ACC112 (cell line): ENCODE results near the gene CUL2.

Experiments used
- H2AFZ ChIP-seq: fragments of 200-600 bp; sonication (generic); one replicate; pipeline ENCODE4 v1.6.0; 2017; ENCODE audit warnings: antibody characterized with exemption, low read length; ENCODE audit not compliant: unreplicated experiment
- H3K27ac ChIP-seq: fragments of 200-600 bp; sonication (generic); 2 replicates; pipeline ENCODE4 v1.5.1; 2014; ENCODE audit warnings: low read depth, mild to moderate bottlenecking, antibody characterized with exemption, low read length, moderate library complexity
- H3K27me3 ChIP-seq: fragments of 200-600 bp; sonication (generic); 2 replicates; pipeline ENCODE4 v1.6.1; 2014; ENCODE audit warnings: mild to moderate bottlenecking, antibody characterized with exemption, low read length, moderate library complexity, mixed read lengths; ENCODE audit not compliant: insufficient read depth
- H3K36me3 ChIP-seq: fragments of 200-600 bp; sonication (generic); 2 replicates; pipeline ENCODE4 v1.6.1; 2016; ENCODE audit warnings: mild to moderate bottlenecking, antibody characterized with exemption, low read length, moderate library complexity, mixed read lengths; ENCODE audit not compliant: insufficient read depth
- H3K4me1 ChIP-seq: fragments of 200-600 bp; sonication (generic); one replicate; pipeline ENCODE4 v1.6.1; 2016; ENCODE audit warnings: low read length, mixed read lengths; ENCODE audit not compliant: insufficient read depth, unreplicated experiment, control insufficient read depth
- H3K4me3 ChIP-seq: fragments of 200-600 bp; sonication (generic); 2 replicates; pipeline ENCODE4 v1.5.1; 2014; ENCODE audit warnings: mild to moderate bottlenecking, low read depth, low read length
- H3K79me2 ChIP-seq: fragments of 200-600 bp; sonication (generic); one replicate; pipeline ENCODE4 v1.6.0; 2016; ENCODE audit warnings: low read length; ENCODE audit not compliant: control insufficient read depth, unreplicated experiment, insufficient read depth

CUL2 gene

DNA sequence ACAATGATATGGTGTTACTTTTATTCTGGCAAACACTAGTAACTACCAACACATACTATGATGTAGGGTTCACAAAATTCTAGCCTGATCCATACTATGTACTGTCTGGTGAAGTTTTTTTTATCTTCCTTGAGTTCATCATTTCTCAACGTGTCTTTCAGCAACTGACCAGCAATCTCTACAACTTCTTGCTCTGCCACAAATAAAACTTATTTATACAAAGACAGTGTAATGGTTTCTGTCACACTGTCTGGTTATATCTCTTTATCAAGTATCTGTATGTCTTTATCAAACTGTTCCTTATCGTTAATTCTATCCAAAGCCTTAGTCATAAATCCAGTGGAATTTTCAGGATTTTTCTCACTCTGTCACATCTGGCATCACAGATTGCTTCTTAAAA is 69.7 kb downstream of the CUL2 start:
- H3K4me3 ChIP-seq: no peak overlapping the region
- H3K27ac ChIP-seq: no peak overlapping the region
- H3K27me3 ChIP-seq: no peaks in the 10 kb centered on the region
- H3K79me2 ChIP-seq: no peaks in the 10 kb centered on the region
- peaks cover 23% of the 10 kb centered on the region for H3K4me1 ChIP-seq
- no peaks in the 10 kb centered on the region; the same call in 1 of the 2 replicates for H3K36me3 ChIP-seq
- H2AFZ ChIP-seq: no peak overlapping the region

GRCh38 chr10:35019041-35020024 is 70.8 kb downstream of the CUL2 start:
- 0 out of 2 replicates have a peak overlapping the region, but pooled peaks have one; percentile 3 for H3K27ac ChIP-seq
- H3K27me3 ChIP-seq: no peaks in the 10 kb centered on the region
- no peak overlapping the region for H2AFZ ChIP-seq
- H3K4me1 ChIP-seq: peaks cover 19% of the 10 kb centered on the region
- H3K4me3 ChIP-seq: no peak overlapping the region
- H3K79me2 ChIP-seq: no peaks in the 10 kb centered on the region
- no peaks in the 10 kb centered on the region; the same call in 1 of the 2 replicates for H3K36me3 ChIP-seq

GRCh38 chr10:35017608-35018007 is 72.5 kb downstream of the CUL2 start:
- no peaks in the 10 kb centered on the region for H3K27me3 ChIP-seq
- H3K79me2 ChIP-seq: no peaks in the 10 kb centered on the region
- H3K36me3 ChIP-seq: no peaks in the 10 kb centered on the region
- no peak overlapping the region for H3K4me3 ChIP-seq
- H3K4me1 ChIP-seq: peaks cover 19% of the 10 kb centered on the region
- H3K27ac ChIP-seq: no peak overlapping the region
- H2AFZ ChIP-seq: no peak overlapping the region

- Histone ChIP-seq H3K27me3 (no peaks in the 10 kb centered on the region), H3K4me3 (no peak overlapping the region), H3K79me2 (no peaks in the 10 kb centered on the region), H3K36me3 (no peaks in the 10 kb centered on the region), H2AFZ (no peak overlapping the region), H3K4me1 (peaks cover 32% of the 10 kb centered on the region), H3K27ac (peak overlapping the region; percentile 46; the same call in 1 of the 2 replicates)
Observed at GRCh38 chr10:35015843-35016408, 74.2 kb downstream of the CUL2 start.

DNA sequence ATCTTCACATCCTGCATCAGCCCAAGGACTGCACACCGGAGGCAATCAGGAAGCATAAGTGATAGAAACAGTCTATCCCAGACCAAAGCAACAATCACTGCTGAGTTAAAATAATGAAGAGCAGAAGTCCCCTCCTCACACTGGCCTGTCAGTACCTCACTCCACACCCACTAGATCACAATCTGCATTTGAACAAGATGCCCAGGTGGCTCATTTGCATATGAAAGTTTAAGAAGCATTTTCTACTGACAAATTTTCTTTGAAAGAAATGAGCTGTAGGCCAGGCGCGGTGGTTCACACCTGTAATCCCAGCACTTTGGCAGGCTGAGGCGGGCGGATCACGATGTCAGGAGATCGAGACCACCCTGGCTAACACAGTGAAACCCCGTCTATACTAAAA is 77.4 kb downstream of the CUL2 start:
- H3K4me1 ChIP-seq: peaks cover 32% of the 10 kb centered on the region
- no peak overlapping the region for H2AFZ ChIP-seq
- H3K36me3 ChIP-seq: peaks cover 9% of the 10 kb centered on the region; the same call in 1 of the 2 replicates
- H3K27me3 ChIP-seq: no peaks in the 10 kb centered on the region
- no peaks in the 10 kb centered on the region for H3K79me2 ChIP-seq
- H3K27ac ChIP-seq: peak overlapping the region; percentile 78
- no peak overlapping the region for H3K4me3 ChIP-seq

DNA sequence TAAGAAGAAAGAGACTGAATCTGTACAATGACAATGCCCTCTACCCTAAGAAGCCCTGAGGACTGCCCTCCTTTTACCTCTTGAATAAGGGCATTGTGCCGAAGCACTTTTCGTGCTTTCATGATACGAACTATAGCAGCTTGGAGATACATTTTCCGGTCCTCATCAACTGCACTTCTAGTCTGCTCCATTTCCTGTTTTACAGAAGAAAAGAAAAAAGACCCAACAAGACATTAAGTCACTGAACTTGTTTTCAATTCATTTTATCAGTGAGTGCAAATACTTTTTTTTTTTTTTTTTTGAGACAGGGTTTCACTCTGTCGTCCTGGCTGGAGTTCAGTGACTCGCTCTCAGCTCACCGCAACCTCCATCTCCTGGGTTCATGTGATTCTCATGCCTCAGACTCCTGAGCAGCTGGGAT is 78.4 kb downstream of the CUL2 start:
- H3K4me1 ChIP-seq: peaks cover 41% of the 10 kb centered on the region
- H3K36me3 ChIP-seq: peaks cover 9% of the 10 kb centered on the region; the same call in 1 of the 2 replicates
- H3K4me3 ChIP-seq: no peak overlapping the region
- H3K27ac ChIP-seq: peak overlapping the region; percentile 78
- H3K27me3 ChIP-seq: no peaks in the 10 kb centered on the region
- no peaks in the 10 kb centered on the region for H3K79me2 ChIP-seq
- no peak overlapping the region for H2AFZ ChIP-seq

- Histone ChIP-seq H3K79me2 (no peaks in the 10 kb centered on the region), H3K36me3 (peaks cover 9% of the 10 kb centered on the region; the same call in 1 of the 2 replicates), H3K27me3 (no peaks in the 10 kb centered on the region), H3K27ac (peak overlapping the region; percentile 86), H3K4me1 (peaks cover 57% of the 10 kb centered on the region), H2AFZ (no peak overlapping the region), H3K4me3 (no peak overlapping the region)
Observed at GRCh38 chr10:35007858-35008301, 82.3 kb downstream of the CUL2 start.

DNA sequence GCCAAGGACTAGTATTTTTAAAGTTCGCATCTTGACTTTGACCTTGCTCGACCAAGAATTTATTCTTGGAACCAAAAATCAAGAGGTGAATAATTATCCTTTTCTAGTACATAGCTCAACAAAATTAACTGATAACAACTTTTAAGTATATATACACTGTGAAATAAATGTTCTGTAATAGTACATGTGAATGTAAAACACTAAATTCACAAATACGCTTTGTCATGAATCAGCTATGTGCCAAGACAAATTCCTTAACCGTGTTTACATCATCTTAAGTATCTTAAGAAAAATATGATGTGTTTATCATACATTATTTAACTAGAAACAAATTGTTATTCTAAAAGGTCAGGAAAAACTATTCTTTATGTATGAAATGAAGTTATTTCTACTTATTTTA is 83.3 kb downstream of the CUL2 start:
- Histone ChIP-seq H3K4me3 (no peak overlapping the region), H3K27me3 (no peaks in the 10 kb centered on the region), H2AFZ (no peak overlapping the region), H3K36me3 (peaks cover 9% of the 10 kb centered on the region; the same call in 1 of the 2 replicates), H3K79me2 (no peaks in the 10 kb centered on the region), H3K27ac (peak overlapping the region; percentile 86), H3K4me1 (peaks cover 50% of the 10 kb centered on the region)

DNA sequence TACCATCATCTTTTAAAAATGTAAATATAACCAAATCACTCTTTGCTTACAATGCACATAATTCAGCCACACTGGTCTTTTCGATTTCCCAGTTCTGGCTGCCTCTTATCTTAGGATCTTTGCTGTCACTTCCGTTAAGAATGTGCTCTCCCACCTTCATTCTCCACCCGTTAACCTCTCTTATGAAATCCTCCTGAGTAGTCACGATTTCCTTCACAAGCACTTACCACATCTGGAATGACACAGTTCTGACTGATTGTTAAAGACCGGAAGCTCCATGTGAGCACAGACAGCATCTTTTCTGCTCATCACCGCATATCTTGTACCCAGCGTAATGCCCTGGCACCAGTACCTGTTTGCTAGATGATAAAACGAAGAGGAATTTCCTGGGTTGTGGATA is 84.3 kb downstream of the CUL2 start:
- Histone ChIP-seq H3K4me1 (peaks cover 44% of the 10 kb centered on the region), H3K36me3 (peaks cover 9% of the 10 kb centered on the region; the same call in 1 of the 2 replicates), H3K27me3 (no peaks in the 10 kb centered on the region), H3K79me2 (no peaks in the 10 kb centered on the region), H2AFZ (no peak overlapping the region), H3K27ac (peak overlapping the region; percentile 86), H3K4me3 (no peak overlapping the region)

GRCh38 chr10:35004651-35005050 is 85.5 kb downstream of the CUL2 start:
- Histone ChIP-seq H3K27ac (peak overlapping the region; percentile 86), H3K27me3 (no peaks in the 10 kb centered on the region), H2AFZ (no peak overlapping the region), H3K36me3 (peaks cover 5% of the 10 kb centered on the region; the same call in 1 of the 2 replicates), H3K4me3 (no peak overlapping the region), H3K4me1 (peaks cover 42% of the 10 kb centered on the region), H3K79me2 (no peaks in the 10 kb centered on the region)
